ENCODE measurements around the gene CNDP2. TPM values are rescaled to one million over a fixed set of nuclear protein-coding genes. Genes with fewer than 3 reads are reported as not detected.

Gene CNDP2
- total and polyA plus RNA-seq, 2 of the 13 experiments (the other 11 are each of a cell fraction or from before 2014, with no cell fraction given), result 64.7 to 80.8 TPM

DNA sequence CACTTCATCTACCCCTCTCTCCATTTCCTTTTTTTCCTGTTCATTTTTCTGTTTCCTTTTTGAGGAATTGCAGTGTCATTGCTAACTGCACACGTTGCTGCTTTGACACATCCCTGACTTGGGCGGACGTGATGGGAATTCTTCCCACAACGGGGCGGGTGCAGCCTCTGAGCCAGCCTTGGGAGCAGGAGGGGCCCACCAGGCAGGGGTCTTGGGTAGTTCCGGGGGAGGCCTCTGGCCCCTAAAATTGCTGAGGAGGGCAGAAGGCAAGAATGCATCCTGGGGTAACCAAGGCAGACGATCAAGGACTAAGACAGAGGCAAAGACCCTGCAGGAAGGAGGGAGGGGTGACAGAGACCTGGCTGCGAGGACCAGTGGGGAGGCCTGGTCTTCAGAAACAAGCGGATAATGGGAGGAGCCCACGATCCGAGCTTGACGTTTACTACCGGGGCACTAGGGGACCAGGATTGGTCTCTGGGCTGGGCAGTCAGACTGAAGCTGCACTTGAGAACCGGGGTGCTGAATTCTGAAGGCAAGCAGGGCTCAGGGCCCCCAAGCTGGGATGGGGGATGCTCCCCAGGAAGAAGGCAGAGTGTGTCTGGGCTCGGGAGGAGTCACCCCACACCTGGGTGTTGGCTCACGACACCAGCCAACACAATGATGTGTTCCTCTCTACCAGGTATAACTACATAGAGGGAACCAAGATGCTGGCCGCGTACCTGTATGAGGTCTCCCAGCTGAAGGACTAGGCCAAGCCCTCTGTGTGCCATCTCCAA lies 23.3 kb downstream of the CNDP2 start (continued):
- TF ChIP-seq PRDM4 (CRISPR knock-in tag; IDR thresholded peaks at IDR 0.05; ENCODE audit: borderline replicate concordance) (no peak), REPIN1 (CRISPR knock-in tag; IDR thresholded peaks at IDR 0.05; ENCODE audit: borderline replicate concordance, low read depth) (no peak), THRA (CRISPR knock-in tag; IDR thresholded peaks at IDR 0.05; ENCODE audit: borderline replicate concordance) (no peak), TEAD3 (CRISPR knock-in tag; optimal IDR thresholded peaks at IDR 0.05; ENCODE audit: borderline replicate concordance) (no peak)

- no peaks in the 10 kb centered on the region for H3K9me3 ChIP-seq (ENCODE audit: low read length)
- no peaks in the 10 kb centered on the region for H3K27me3 ChIP-seq (ENCODE audit: control insufficient read depth in 1 of 2, insufficient read depth in 2 of 2, low read length in 2 of 2)
- WGBS (ENCODE audit: low lambda C conversion rate), result 91% methylated on average over 12 of the region's 14 CpGs
- FAIRE-seq (no peak), ATAC-seq (no peak), DNase-seq (ENCODE audit: low spot score) (no peak)
- in situ Hi-C loops (cut with HindIII; ENCODE audit: extremely low pct_ligation_motif_present, low pct_unique_long_range_greater_than_20kb) (no loop called here), intact Hi-C loops (cut with micrococcal nuclease; ENCODE audit: unreplicated experiment) (no loop called here)
- no peak overlapping the region for H3K4me2 ChIP-seq (ENCODE audit: low read depth, low read length)
- TSS peak; percentile 74 for BruUV-seq (replicated peaks)
- no peaks in the 10 kb centered on the region for H3K4me1 ChIP-seq (ENCODE audit: insufficient read depth, low read length)
- no peak overlapping the region for H3K27ac ChIP-seq (ENCODE audit: extremely low read length, insufficient read depth, low read length)
- ChIA-PET POLR2A (interaction anchor here (5.0 kb wide), 1 partner anchor 22 kb away, joined by 13 read pairs; no protein-coding TSS in a partner anchor), CTCF (ENCODE audit: low intra/inter-chr PET ratio, low total read pairs) (no interaction called here)
- H4K20me1 ChIP-seq (ENCODE audit: insufficient read depth, low read length), result no peaks in the 10 kb centered on the region
- H2AFZ ChIP-seq (ENCODE audit: low read length), result no peak overlapping the region
- no peak overlapping the region for H3K9ac ChIP-seq (ENCODE audit: insufficient read depth, low read depth, low read length)
- H3K79me2 ChIP-seq (ENCODE audit: insufficient read depth, low read length), result no peaks in the 10 kb centered on the region
- H3K36me3 ChIP-seq (replicated peaks in 1 of 2; ENCODE audit: control insufficient read depth in 1 of 2, insufficient read depth in 2 of 2, low read length in 2 of 2), result peaks cover 16 to 57% of the 10 kb centered on the region in 2 experiments
- H3K4me3 ChIP-seq (replicated peaks in 1 of 3; ENCODE audit: insufficient read depth in 1 of 3, low read depth in 2 of 3, low read length in 3 of 3), result no peak overlapping the region
- TF ChIP-seq ZNF770 (CRISPR knock-in tag; IDR thresholded peaks at IDR 0.05) (peak; percentile 23; the same call in 1 of the 2 replicates), GABPB1 (CRISPR knock-in tag; IDR thresholded peaks at IDR 0.05) (no peak), ZMYM3 (CRISPR knock-in tag; IDR thresholded peaks at IDR 0.05) (no peak)
- TF ChIP-seq, protein P1, sequence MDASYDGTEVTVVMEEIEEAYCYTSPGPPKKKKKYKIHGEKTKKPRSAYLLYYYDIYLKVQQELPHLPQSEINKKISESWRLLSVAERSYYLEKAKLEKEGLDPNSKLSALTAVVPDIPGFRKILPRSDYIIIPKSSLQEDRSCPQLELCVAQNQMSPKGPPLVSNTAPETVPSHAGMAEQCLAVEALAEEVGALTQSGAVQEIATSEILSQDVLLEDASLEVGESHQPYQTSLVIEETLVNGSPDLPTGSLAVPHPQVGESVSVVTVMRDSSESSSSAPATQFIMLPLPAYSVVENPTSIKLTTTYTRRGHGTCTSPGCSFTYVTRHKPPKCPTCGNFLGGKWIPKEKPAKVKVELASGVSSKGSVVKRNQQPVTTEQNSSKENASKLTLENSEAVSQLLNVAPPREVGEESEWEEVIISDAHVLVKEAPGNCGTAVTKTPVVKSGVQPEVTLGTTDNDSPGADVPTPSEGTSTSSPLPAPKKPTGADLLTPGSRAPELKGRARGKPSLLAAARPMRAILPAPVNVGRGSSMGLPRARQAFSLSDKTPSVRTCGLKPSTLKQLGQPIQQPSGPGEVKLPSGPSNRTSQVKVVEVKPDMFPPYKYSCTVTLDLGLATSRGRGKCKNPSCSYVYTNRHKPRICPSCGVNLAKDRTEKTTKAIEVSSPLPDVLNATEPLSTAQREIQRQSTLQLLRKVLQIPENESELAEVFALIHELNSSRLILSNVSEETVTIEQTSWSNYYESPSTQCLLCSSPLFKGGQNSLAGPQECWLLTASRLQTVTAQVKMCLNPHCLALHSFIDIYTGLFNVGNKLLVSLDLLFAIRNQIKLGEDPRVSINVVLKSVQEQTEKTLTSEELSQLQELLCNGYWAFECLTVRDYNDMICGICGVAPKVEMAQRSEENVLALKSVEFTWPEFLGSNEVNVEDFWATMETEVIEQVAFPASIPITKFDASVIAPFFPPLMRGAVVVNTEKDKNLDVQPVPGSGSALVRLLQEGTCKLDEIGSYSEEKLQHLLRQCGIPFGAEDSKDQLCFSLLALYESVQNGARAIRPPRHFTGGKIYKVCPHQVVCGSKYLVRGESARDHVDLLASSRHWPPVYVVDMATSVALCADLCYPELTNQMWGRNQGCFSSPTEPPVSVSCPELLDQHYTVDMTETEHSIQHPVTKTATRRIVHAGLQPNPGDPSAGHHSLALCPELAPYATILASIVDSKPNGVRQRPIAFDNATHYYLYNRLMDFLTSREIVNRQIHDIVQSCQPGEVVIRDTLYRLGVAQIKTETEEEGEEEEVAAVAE (CRISPR knock-in tag; IDR thresholded peaks at IDR 0.05; ENCODE audit: borderline replicate concordance), result no peak
These were observed 24.1 kb downstream of the CNDP2 start for GRCh38 chr18:74520096-74520833.

Measured in HepG2 (cell line).